Progenitor cell of endocrine pancreas (in vitro differentiated cells): ENCODE data around the gene CSHL1. TPM values are rescaled to one million over a fixed set of nuclear protein-coding genes. Genes with fewer than 3 reads are reported as not detected.
"Not testable (repeated sequence)": the region's sequence is repeated elsewhere in the genome, so short reads cannot be mapped to it uniquely, and the experiment has no call there.

Experiments used
- DNase-seq: peaks from one replicate; pipeline ENCODE4 v3.0.0; 2021; ENCODE audit warnings: low spot score; ENCODE audit not compliant: unreplicated experiment
- H3K27ac Mint-ChIP-seq: 2 replicates; pipeline ENCODE4 v1.8.0; 2021; ENCODE audit warnings: mild to moderate bottlenecking, moderate library complexity, mixed read lengths
- H3K27me3 Mint-ChIP-seq: 2 replicates; pipeline ENCODE4 v1.8.0; 2021; ENCODE audit warnings: mixed read lengths
- H3K36me3 Mint-ChIP-seq: 2 replicates; pipeline ENCODE4 v1.8.0; 2022; ENCODE audit warnings: mixed read lengths; ENCODE audit not compliant: insufficient read depth
- H3K4me1 Mint-ChIP-seq: 2 replicates; pipeline ENCODE4 v1.8.0; 2021; ENCODE audit warnings: low read depth, mixed read lengths
- H3K4me3 Mint-ChIP-seq: 2 replicates; pipeline ENCODE4 v1.8.0; 2021; ENCODE audit warnings: low read depth, mild to moderate bottlenecking, moderate library complexity, mixed read lengths
- H3K9me3 Mint-ChIP-seq: 2 replicates; pipeline ENCODE4 v1.8.0; 2021; ENCODE audit warnings: low read depth, mixed read lengths
- CTCF ChIP-seq: fragments of 200-600 bp; sonication (generic); IDR thresholded peaks from one replicate; pipeline ENCODE4 v1.5.0; 2021; ENCODE audit warnings: antibody characterized with exemption, mild to moderate bottlenecking; ENCODE audit not compliant: unreplicated experiment
- total RNA-seq: library from RNA; stranded (reverse); gene quantifications from 2 replicates; pipeline ENCODE4 v1.2.1, GENCODE V29; 2021

The CSHL1 gene
- total RNA-seq, 1 donor from 2014 or later, result not detected

GRCh38 chr17:63928966-63929695 lies 18.1 kb upstream of the CSHL1 start:
- Mint-ChIP-seq H3K9me3 (no peaks in the 10 kb centered on the region), H3K4me3 (no peak overlapping the region), H3K4me1 (no peaks in the 10 kb centered on the region), H3K27me3 (no peaks in the 10 kb centered on the region), H3K27ac (no peak overlapping the region), H3K36me3 (no peaks in the 10 kb centered on the region)
- DNase-seq, result no peak
- no peak for TF ChIP-seq CTCF

GRCh38 chr17:63928172-63928666 lies 17.2 kb upstream of the CSHL1 start:
- Mint-ChIP-seq H3K9me3 (no peaks in the 10 kb centered on the region), H3K36me3 (no peaks in the 10 kb centered on the region), H3K4me3 (no peak overlapping the region), H3K27me3 (no peaks in the 10 kb centered on the region), H3K27ac (no peak overlapping the region), H3K4me1 (no peaks in the 10 kb centered on the region)
- no peak for DNase-seq
- no peak for TF ChIP-seq CTCF

- Mint-ChIP-seq H3K4me3 (no peak overlapping the region), H3K36me3 (no peaks in the 10 kb centered on the region), H3K4me1 (no peaks in the 10 kb centered on the region), H3K27me3 (no peaks in the 10 kb centered on the region), H3K27ac (no peak overlapping the region), H3K9me3 (no peaks in the 10 kb centered on the region)
- no peak for TF ChIP-seq CTCF
- no peak for DNase-seq
Observed at GRCh38 chr17:63927464-63928171, 16.6 kb upstream of the CSHL1 start.

- Mint-ChIP-seq H3K36me3 (no peaks in the 10 kb centered on the region), H3K27ac (no peak overlapping the region), H3K9me3 (no peaks in the 10 kb centered on the region), H3K4me1 (no peaks in the 10 kb centered on the region), H3K4me3 (no peak overlapping the region), H3K27me3 (peaks cover 3% of the 10 kb centered on the region)
- DNase-seq, result no peak
- TF ChIP-seq CTCF, result no peak
Observed at GRCh38 chr17:63926164-63926563, 15.1 kb upstream of the CSHL1 start.

GRCh38 chr17:63925615-63926014 lies 14.6 kb upstream of the CSHL1 start:
- Mint-ChIP-seq H3K27ac (no peak overlapping the region), H3K36me3 (no peaks in the 10 kb centered on the region), H3K9me3 (no peaks in the 10 kb centered on the region), H3K27me3 (peaks cover 3% of the 10 kb centered on the region), H3K4me1 (no peaks in the 10 kb centered on the region), H3K4me3 (no peak overlapping the region)
- TF ChIP-seq CTCF, result no peak
- DNase-seq, result no peak

GRCh38 chr17:63922402-63922801 lies 11.3 kb upstream of the CSHL1 start:
- DNase-seq, H3K4me3 Mint-ChIP-seq, H3K36me3 Mint-ChIP-seq, H3K9me3 Mint-ChIP-seq, H3K4me1 Mint-ChIP-seq, H3K27ac Mint-ChIP-seq: not testable (repeated sequence)
- H3K27me3 Mint-ChIP-seq, result peaks cover 23% of the 10 kb centered on the region

- H3K27ac Mint-ChIP-seq, H3K4me1 Mint-ChIP-seq: not testable (repeated sequence)
Observed at GRCh38 chr17:63920779-63921178, 9.7 kb upstream of the CSHL1 start.

GRCh38 chr17:63920050-63920449 lies 9.0 kb upstream of the CSHL1 start:
- H3K27ac Mint-ChIP-seq, H3K4me3 Mint-ChIP-seq, H3K36me3 Mint-ChIP-seq, DNase-seq, H3K9me3 Mint-ChIP-seq, H3K4me1 Mint-ChIP-seq: not testable (repeated sequence)
- peaks cover 38% of the 10 kb centered on the region for H3K27me3 Mint-ChIP-seq

More at GRCh38 chr17:63920779-63921178, 9.7 kb upstream of the CSHL1 start:
- DNase-seq, H3K4me3 Mint-ChIP-seq, H3K36me3 Mint-ChIP-seq, H3K9me3 Mint-ChIP-seq: not testable (repeated sequence)
- H3K27me3 Mint-ChIP-seq, result peaks cover 34% of the 10 kb centered on the region
